C4-2B (cell line): ENCODE results near the gene KCNJ13.

Experiments
- ZFX ChIP-seq: fragments of 450-650 bp; IDR thresholded peaks from 2 replicates; pipeline ENCODE4 v1.6.1; 2017
- TF ChIP-seq, protein P1 (sequence below): fragments of 450-650 bp; conservative IDR thresholded peaks from 2 replicates; pipeline ENCODE4 v1.5.1; 2017; ENCODE audit warnings: mild to moderate bottlenecking

DNA sequence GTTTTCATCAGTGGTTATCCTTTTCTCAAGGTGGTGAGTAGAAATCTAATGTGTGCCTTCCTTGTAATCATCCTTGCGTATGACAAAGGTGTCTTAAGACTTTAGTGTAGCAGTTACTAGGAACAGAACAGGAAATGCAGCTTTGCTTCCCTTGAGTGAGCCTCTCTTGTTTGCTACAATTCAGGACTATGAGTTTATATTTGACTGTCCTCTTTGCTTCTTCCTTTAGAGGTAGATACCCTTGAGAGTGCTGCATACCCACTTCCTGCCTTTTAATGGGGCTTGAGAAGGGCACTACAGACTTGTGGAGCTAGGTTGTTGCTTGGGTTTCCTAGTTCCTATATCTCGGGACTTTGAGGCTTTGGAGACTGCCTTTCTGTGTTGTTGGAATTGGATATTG, 3.8 kb downstream of the KCNJ13 start:
- TF ChIP-seq, protein P1, sequence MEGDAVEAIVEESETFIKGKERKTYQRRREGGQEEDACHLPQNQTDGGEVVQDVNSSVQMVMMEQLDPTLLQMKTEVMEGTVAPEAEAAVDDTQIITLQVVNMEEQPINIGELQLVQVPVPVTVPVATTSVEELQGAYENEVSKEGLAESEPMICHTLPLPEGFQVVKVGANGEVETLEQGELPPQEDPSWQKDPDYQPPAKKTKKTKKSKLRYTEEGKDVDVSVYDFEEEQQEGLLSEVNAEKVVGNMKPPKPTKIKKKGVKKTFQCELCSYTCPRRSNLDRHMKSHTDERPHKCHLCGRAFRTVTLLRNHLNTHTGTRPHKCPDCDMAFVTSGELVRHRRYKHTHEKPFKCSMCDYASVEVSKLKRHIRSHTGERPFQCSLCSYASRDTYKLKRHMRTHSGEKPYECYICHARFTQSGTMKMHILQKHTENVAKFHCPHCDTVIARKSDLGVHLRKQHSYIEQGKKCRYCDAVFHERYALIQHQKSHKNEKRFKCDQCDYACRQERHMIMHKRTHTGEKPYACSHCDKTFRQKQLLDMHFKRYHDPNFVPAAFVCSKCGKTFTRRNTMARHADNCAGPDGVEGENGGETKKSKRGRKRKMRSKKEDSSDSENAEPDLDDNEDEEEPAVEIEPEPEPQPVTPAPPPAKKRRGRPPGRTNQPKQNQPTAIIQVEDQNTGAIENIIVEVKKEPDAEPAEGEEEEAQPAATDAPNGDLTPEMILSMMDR: no peak
- TF ChIP-seq ZFX: no peak
